Ishikawa (cell line): Measurements from ENCODE around the gene KRT82.

Source experiments
- CEBPB ChIP-seq: IDR thresholded peaks from 2 replicates; pipeline ENCODE4 v1.6.1; 2012
- CREB1 ChIP-seq: IDR thresholded peaks from 2 replicates; pipeline ENCODE4 v1.6.1; 2012; ENCODE audit warnings: low read depth
- EGR1 ChIP-seq: IDR thresholded peaks from 2 replicates; pipeline ENCODE4 v1.6.1; 2012
- EP300 ChIP-seq: IDR thresholded peaks from 2 replicates; pipeline ENCODE4 v1.6.1; 2012; ENCODE audit warnings: borderline replicate concordance
- FOXM1 ChIP-seq: IDR thresholded peaks from 2 replicates; pipeline ENCODE4 v1.6.1; 2012; ENCODE audit warnings: low read depth, borderline replicate concordance
- MAX ChIP-seq: IDR thresholded peaks from 2 replicates; pipeline ENCODE4 v1.6.1; 2012
- NFIC ChIP-seq: IDR thresholded peaks from 2 replicates; pipeline ENCODE4 v1.6.1; 2012
- RAD21 ChIP-seq: IDR thresholded peaks from 2 replicates; pipeline ENCODE4 v1.6.1; 2012; ENCODE audit warnings: low read depth
- REST ChIP-seq: IDR thresholded peaks from 2 replicates; pipeline ENCODE4 v1.6.1; 2012; ENCODE audit warnings: low read depth, mild to moderate bottlenecking
- TAF1 ChIP-seq: IDR thresholded peaks from 2 replicates; pipeline ENCODE4 v1.6.1; 2012; ENCODE audit warnings: low read depth, mild to moderate bottlenecking
- TCF12 ChIP-seq: IDR thresholded peaks from 2 replicates; pipeline ENCODE4 v1.6.1; 2012; ENCODE audit warnings: low read depth
- TEAD4 ChIP-seq: IDR thresholded peaks from 2 replicates; pipeline ENCODE4 v1.6.1; 2012
- USF1 ChIP-seq: IDR thresholded peaks from 2 replicates; pipeline ENCODE4 v1.6.1; 2012
- YY1 ChIP-seq: IDR thresholded peaks from 2 replicates; pipeline ENCODE4 v1.6.1; 2012; ENCODE audit warnings: low read depth
- ZBTB7A ChIP-seq: IDR thresholded peaks from 2 replicates; pipeline ENCODE4 v1.6.1; 2012; ENCODE audit warnings: low read depth

KRT82 gene

GRCh38 chr12:52436000-52436827, 30.1 kb upstream of the KRT82 start:
- TF ChIP-seq EGR1, result no peak
- 0 out of 2 replicates have a peak, but pooled peaks have one; percentile 5 for TF ChIP-seq TEAD4
- peak; percentile 22; the same call in 1 of the 2 replicates for TF ChIP-seq EP300

GRCh38 chr12:52435659-52435999, 29.5 kb upstream of the KRT82 start:
- TF ChIP-seq CEBPB, result no peak
- no peak for TF ChIP-seq RAD21
- no peak for TF ChIP-seq ZBTB7A
- TF ChIP-seq EGR1, result no peak
- no peak for TF ChIP-seq TAF1
- TF ChIP-seq TEAD4, result no peak
- no peak for TF ChIP-seq FOXM1
- no peak for TF ChIP-seq CREB1
- TF ChIP-seq USF1, result no peak
- no peak for TF ChIP-seq REST
- TF ChIP-seq YY1, result no peak
- no peak for TF ChIP-seq TCF12
- TF ChIP-seq NFIC, result no peak
- no peak for TF ChIP-seq EP300
- TF ChIP-seq MAX, result no peak

- TF ChIP-seq ZBTB7A (no peak), TAF1 (no peak), REST (no peak), NFIC (no peak), TEAD4 (no peak), TCF12 (no peak), EGR1 (no peak), CREB1 (no peak), EP300 (no peak)
Observed at GRCh38 chr12:52434760-52435530, 28.8 kb upstream of the KRT82 start.

- TF ChIP-seq MAX, result no peak
- no peak for TF ChIP-seq USF1
- no peak for TF ChIP-seq REST
- TF ChIP-seq FOXM1, result no peak
- TF ChIP-seq CEBPB, result no peak
- TF ChIP-seq EGR1, result no peak
- no peak for TF ChIP-seq CREB1
- no peak for TF ChIP-seq NFIC
- no peak for TF ChIP-seq YY1
- TF ChIP-seq TEAD4, result no peak
- no peak for TF ChIP-seq TAF1
- TF ChIP-seq ZBTB7A, result no peak
- TF ChIP-seq RAD21, result no peak
- TF ChIP-seq EP300, result no peak
- no peak for TF ChIP-seq TCF12
Observed at GRCh38 chr12:52434081-52434733, 28.1 kb upstream of the KRT82 start, which contains the start of gene KRT75. TSS of gene KRT75 (minus strand) at chr12:52434371. CDS start at chr12:52434304, 67 bp downstream.
